ENCODE data around the gene RNASE8.

- TF ChIP-seq, protein P1, sequence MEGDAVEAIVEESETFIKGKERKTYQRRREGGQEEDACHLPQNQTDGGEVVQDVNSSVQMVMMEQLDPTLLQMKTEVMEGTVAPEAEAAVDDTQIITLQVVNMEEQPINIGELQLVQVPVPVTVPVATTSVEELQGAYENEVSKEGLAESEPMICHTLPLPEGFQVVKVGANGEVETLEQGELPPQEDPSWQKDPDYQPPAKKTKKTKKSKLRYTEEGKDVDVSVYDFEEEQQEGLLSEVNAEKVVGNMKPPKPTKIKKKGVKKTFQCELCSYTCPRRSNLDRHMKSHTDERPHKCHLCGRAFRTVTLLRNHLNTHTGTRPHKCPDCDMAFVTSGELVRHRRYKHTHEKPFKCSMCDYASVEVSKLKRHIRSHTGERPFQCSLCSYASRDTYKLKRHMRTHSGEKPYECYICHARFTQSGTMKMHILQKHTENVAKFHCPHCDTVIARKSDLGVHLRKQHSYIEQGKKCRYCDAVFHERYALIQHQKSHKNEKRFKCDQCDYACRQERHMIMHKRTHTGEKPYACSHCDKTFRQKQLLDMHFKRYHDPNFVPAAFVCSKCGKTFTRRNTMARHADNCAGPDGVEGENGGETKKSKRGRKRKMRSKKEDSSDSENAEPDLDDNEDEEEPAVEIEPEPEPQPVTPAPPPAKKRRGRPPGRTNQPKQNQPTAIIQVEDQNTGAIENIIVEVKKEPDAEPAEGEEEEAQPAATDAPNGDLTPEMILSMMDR (IDR thresholded peaks at IDR 0.05; ENCODE audit: low read depth, low read length, poor library complexity, severe bottlenecking): peak; percentile 17
- TF ChIP-seq EZH2phosphoT487 (IDR thresholded peaks at IDR 0.05; ENCODE audit: borderline replicate concordance, low read length): no peak
Measured at GRCh38 chr14:21107283-21107800, 49.7 kb downstream of the RNASE8 start.

Measured in DOHH2 (cell line).